ENCODE measurements around the gene TMEM267. TPM values are rescaled to one million over a fixed set of nuclear protein-coding genes. Genes with fewer than 3 reads are reported as not detected.

Gene TMEM267
- total and polyA plus RNA-seq, 2 of the 8 experiments (the other 6 are each of a cell fraction or from before 2014, with no cell fraction given): 4.8 to 6.2 TPM

GRCh38 chr5:43429016-43429415 is 54.6 kb downstream of the TMEM267 start:
- H3K27ac ChIP-seq (ENCODE audit: low read depth, low read length): no peak overlapping the region
- no peaks in the 10 kb centered on the region for H4K20me1 ChIP-seq (replicated peaks in 1 of 2; ENCODE audit: control insufficient read depth in 1 of 2, insufficient read depth in 2 of 2, low read length in 2 of 2)
- no peak overlapping the region for H4K8ac ChIP-seq (ENCODE audit: extremely low read depth, insufficient read depth, low read length)
- H2AFZ ChIP-seq (ENCODE audit: low read length): no peak overlapping the region
- H2BK5ac ChIP-seq (ENCODE audit: low read depth, low read length): no peak overlapping the region
- no peak overlapping the region for H3K18ac ChIP-seq (ENCODE audit: extremely low read depth, low read length)
- H2BK12ac ChIP-seq (ENCODE audit: low read depth, low read length): no peak overlapping the region
- no peak overlapping the region for H3K14ac ChIP-seq (ENCODE audit: insufficient read length)
- H2BK20ac ChIP-seq (ENCODE audit: low read length): no peak overlapping the region
- no peaks in the 10 kb centered on the region for H3K27me3 ChIP-seq (replicated peaks in 1 of 4; ENCODE audit: control insufficient read depth in 3 of 4, extremely low read depth in 1 of 4, insufficient read depth in 3 of 4, low read length in 3 of 4)
- TF ChIP-seq NRF1 (IDR thresholded peaks at IDR 0.05; ENCODE audit: low read depth, low read length): no peak
- TF ChIP-seq CEBPB (IDR thresholded peaks at IDR 0.05; ENCODE audit: low read depth, low read length): no peak
- TF ChIP-seq MAFK (IDR thresholded peaks at IDR 0.05; ENCODE audit: low read depth, low read length): no peak
- TF ChIP-seq GABPA (IDR thresholded peaks at IDR 0.05; ENCODE audit: borderline replicate concordance, insufficient read depth, low read length): no peak
- TF ChIP-seq CTCF (IDR thresholded peaks at IDR 0.05; ENCODE audit: control extremely low read depth in 1 of 3, insufficient read depth in 1 of 3, low read depth in 1 of 3, low read length in 3 of 3): no peak
- no peak overlapping the region for H3K4me3 ChIP-seq (ENCODE audit: extremely low read depth in 1 of 4, insufficient read depth in 2 of 4, low read depth in 3 of 4, low read length in 4 of 4)
- ChIA-PET POLR2A (ENCODE audit: partially characterized antibody) (no interaction called here), CTCF (ENCODE audit: partially characterized antibody) (interaction anchor here (0.9 kb wide), 1 partner anchor 55 kb away, joined by 3 read pairs; the partner anchor contains the start of gene TMEM267)
- no peak overlapping the region for H2BK15ac ChIP-seq (ENCODE audit: low read length)
- no peak overlapping the region for H3K9ac ChIP-seq (replicated peaks in 1 of 4; ENCODE audit: extremely low read depth in 1 of 4, low read depth in 3 of 4, low read length in 3 of 4)
- H4K91ac ChIP-seq (replicated peaks; ENCODE audit: insufficient read length, low read length): no peak overlapping the region
- no peak overlapping the region for H4K5ac ChIP-seq (ENCODE audit: insufficient read length, low read depth, low read length)
- FAIRE-seq (no peak), DNase-seq (ENCODE audit: low read depth in 1 of 2, low spot score in 2 of 2) (no peak)
- no peak overlapping the region for H2BK120ac ChIP-seq (replicated peaks; ENCODE audit: low read depth, low read length)
- H2AK5ac ChIP-seq (ENCODE audit: low read depth, low read length): no peak overlapping the region
- no peaks in the 10 kb centered on the region for H3K23me2 ChIP-seq (ENCODE audit: low read depth, low read length)
- no peaks in the 10 kb centered on the region for H3K79me1 ChIP-seq (ENCODE audit: low read depth, low read length)
- no peak overlapping the region for H3K56ac ChIP-seq (replicated peaks; ENCODE audit: insufficient read length, low read depth, low read length)
- H3K4me1 ChIP-seq (replicated peaks in 1 of 4; ENCODE audit: control insufficient read depth in 3 of 4, insufficient read depth in 4 of 4, low read length in 3 of 4): no peaks in the 10 kb centered on the region
- WGBS, 2 experiments (ENCODE audit: extremely low coverage in 1 of 2, insufficient coverage in 1 of 2, insufficient read length in 1 of 2, insufficient replicate concordance in 2 of 2, low coverage in 1 of 2, low lambda C conversion rate in 2 of 2, missing lambda C conversion rate in 1 of 2): 94% methylated on average over 7 of the region's 7 CpGs; no CpG with 5 or more reads in 1 of the 2 experiments
- H3K4ac ChIP-seq (replicated peaks; ENCODE audit: insufficient read length, low read depth, low read length): no peak overlapping the region
- H3K4me2 ChIP-seq (ENCODE audit: insufficient read depth in 1 of 2, low read depth in 2 of 2, low read length in 2 of 2): no peak overlapping the region
- no peaks in the 10 kb centered on the region for H3K79me2 ChIP-seq (ENCODE audit: control insufficient read depth in 1 of 2, insufficient read depth in 2 of 2, low read length in 2 of 2)
- no peak overlapping the region for H3K23ac ChIP-seq (ENCODE audit: insufficient read length)
- peaks cover 0 to 2% of the 10 kb centered on the region in 2 experiments; a peak in 1 of 4 replicates for H3K9me3 ChIP-seq (ENCODE audit: insufficient read depth in 2 of 2, low read depth in 1 of 2, low read length in 1 of 2)
- no peaks in the 10 kb centered on the region; a peak in 2 of 8 replicates for H3K36me3 ChIP-seq (ENCODE audit: control insufficient read depth in 2 of 4, insufficient read depth in 4 of 4, low read length in 3 of 4)

All from H1 (cell line).